Ovary (tissue), 9 donors: Measurements from ENCODE around the gene CDC42. TPM values are rescaled to one million over a fixed set of nuclear protein-coding genes. Genes with fewer than 3 reads are reported as not detected.

Experiments used
- DNase-seq, 5 donors: peaks; one replicate each; pipeline ENCODE4 v3.0.0-alpha.2; 2019 to 2020
- H3K27ac ChIP-seq, 2 donors: fragments of 200-600 bp; one replicate each; pipeline versions ENCODE4 v1.5.1 to v1.8.0; 2019 to 2022
- H3K27me3 ChIP-seq: fragments of 200-600 bp; one replicate; pipeline ENCODE4 v1.8.0; 2022
- H3K36me3 ChIP-seq: fragments of 200-600 bp; sonication (generic); one replicate; pipeline ENCODE4 v1.5.1; 2019
- H3K4me1 ChIP-seq: one replicate; pipeline ENCODE4 v1.8.1; 2013; ENCODE audit warnings: mild to moderate bottlenecking, moderate library complexity; ENCODE audit not compliant: insufficient read depth
- H3K4me3 ChIP-seq: fragments of 200-600 bp; sonication (generic); one replicate; pipeline ENCODE4 v1.5.1; 2017
- H3K9me3 ChIP-seq, 2 donors: fragments of 200-600 bp in 1 of 2; sonication (generic) in 1 of 2; one replicate each; pipeline versions ENCODE4 v1.5.1 to v1.8.1; 2013 to 2019; ENCODE audit warnings: mild to moderate bottlenecking in 1 of 2, moderate library complexity in 1 of 2
- CTCF ChIP-seq, 3 donors: fragments of 450-650 bp in 2 of 3; fragments of 200-600 bp in 1 of 3; IDR thresholded peaks; one replicate each; pipeline versions ENCODE4 v1.5.1 to v1.8.0; 2016 to 2022; ENCODE audit warnings: antibody characterized with exemption in 3 of 3, mild to moderate bottlenecking in 1 of 3
- EP300 ChIP-seq: sonication (generic); formaldehyde crosslinking; IDR thresholded peaks from one replicate; pipeline ENCODE4 v1.6.1; 2017; ENCODE audit warnings: antibody characterized with exemption
- POLR2A ChIP-seq: fragments of 450-650 bp; IDR thresholded peaks from one replicate; pipeline ENCODE4 v1.6.1; 2017; ENCODE audit warnings: antibody characterized with exemption, mild to moderate bottlenecking, moderate library complexity
- WGBS, 3 donors: extraction: QIAGEN DNeasy Blood & Tissue Kit in 1 of 3; methylation state at CpG; one replicate each; pipeline versions ENCODE4 v1.1.5 to v1.1.7; 2013 to 2017; 5-methylcytosine and 5-hydroxymethylcytosine counted together
- intact Hi-C, 4 donors: fragments of 100-400 bp; cut with DNase I; formaldehyde crosslinking; loops; one replicate each; pipeline versions ENCODE4 v1.11.0 to v1.15.1; 2022 to 2023
- polyA plus RNA-seq, 2 donors: library from polyadenylated mRNA; stranded (reverse); fragments of 200-250 nt in 1 of 2; fragments of 350-450 nt in 1 of 2; fragmentation: Illumina TruSeq in 1 of 2; extraction: RNeasy Lipid Tissue Mini Kit (QIAGEN cat#74804) in 1 of 2; gene quantifications; one replicate each; pipeline ENCODE4 v1.2.3, GENCODE V29; 2013 to 2014
- total RNA-seq, 7 donors: library from RNA; depleted of rRNA in 2 of 7; stranded (reverse); fragments of >200 nt in 2 of 7; fragmentation: NEBNext Ultra II Directional in 3 of 7; extraction: Animal tissue kit (Norgen Biotek cat#: 25700) in 3 of 7; gene quantifications; one replicate each; pipeline versions ENCODE4 v1.1.0 to v1.2.4, GENCODE V29; 2016 to 2023
- donor health status: DM: no; HTN: no; CAD: no; lungs with moderate emphysema.
- donor health status: DM: no; HTN: no; CAD: no.
- donor health status: Bipolar disorder and iron deficiency.
- donor health status: DM: yes; HTN: yes; CAD: no.
- donor health status: DM: no; HTN: no; CAD: no.
- donor health status: DM: yes; HTN: yes; CAD: no.

CDC42 gene
- total and polyA plus RNA-seq, 9 donors = 111 to 238 (median 200) TPM

- Histone ChIP-seq H3K27me3 (no peaks in the 10 kb centered on the region), H3K4me3 (no peak overlapping the region), H3K4me1 (peaks cover 17% of the 10 kb centered on the region), H3K9me3 (no peaks in the 10 kb centered on the region), H3K27ac (no peak overlapping the region), H3K36me3 (no peaks in the 10 kb centered on the region)
- intact Hi-C loops = no loop called here
- TF ChIP-seq EP300 (no peak), POLR2A (no peak), CTCF (IDR thresholded peaks at IDR 0.05) (no peak)
- 68 to 74% (median 68%) methylated on average over 15 of the region's 15 CpGs for WGBS, 3 donors
- no peak for DNase-seq
These were observed 69.0 kb downstream of the CDC42 start for GRCh38 chr1:22121421-22121911.

GRCh38 chr1:22122273-22123070 lies 70.0 kb downstream of the CDC42 start:
- no peak for TF ChIP-seq CTCF (IDR thresholded peaks at IDR 0.05)
- TF ChIP-seq POLR2A = no peak
- TF ChIP-seq EP300 = no peak
- Histone ChIP-seq H3K36me3 (no peaks in the 10 kb centered on the region), H3K4me1 (peaks cover 13% of the 10 kb centered on the region), H3K9me3 (no peaks in the 10 kb centered on the region), H3K27me3 (no peaks in the 10 kb centered on the region), H3K4me3 (no peak overlapping the region), H3K27ac (no peak overlapping the region)
- WGBS, 3 donors = 84 to 91% (median 84%) methylated on average over 21 of the region's 21 CpGs
- intact Hi-C loops = no loop called here
- DNase-seq = peak in 2 of 5 donors; percentile 9 to 15

GRCh38 chr1:22123071-22123390 lies 70.5 kb downstream of the CDC42 start:
- Histone ChIP-seq H3K36me3 (no peaks in the 10 kb centered on the region), H3K27me3 (no peaks in the 10 kb centered on the region), H3K4me3 (no peak overlapping the region), H3K9me3 (no peaks in the 10 kb centered on the region), H3K27ac (no peak overlapping the region), H3K4me1 (peaks cover 8% of the 10 kb centered on the region)
- WGBS, 3 donors = 71 to 82% (median 82%) methylated on average over 8 of the region's 8 CpGs
- intact Hi-C loops = no loop called here
- no peak for DNase-seq
- TF ChIP-seq POLR2A (no peak), EP300 (no peak), CTCF (IDR thresholded peaks at IDR 0.05) (no peak)

- intact Hi-C loops = no loop called here
- Histone ChIP-seq H3K27me3 (no peaks in the 10 kb centered on the region), H3K9me3 (no peaks in the 10 kb centered on the region), H3K27ac (no peak overlapping the region), H3K36me3 (no peaks in the 10 kb centered on the region), H3K4me1 (peaks cover 3% of the 10 kb centered on the region), H3K4me3 (no peak overlapping the region)
- no peak for TF ChIP-seq EP300
- TF ChIP-seq CTCF (IDR thresholded peaks at IDR 0.05) = no peak
- TF ChIP-seq POLR2A = no peak
- 88 to 93% (median 92%) methylated on average over 9 of the region's 9 CpGs for WGBS, 3 donors
- DNase-seq = peak in 1 of 5 donors; percentile 10
These were observed 71.4 kb downstream of the CDC42 start for GRCh38 chr1:22123901-22124404.
